IPS-18c (cell line): Measurements from ENCODE around the gene MIA2.

ENCODE experiments used
- H3K4me3 ChIP-seq: 2 replicates; pipeline ENCODE4 v1.7.0; 2013; ENCODE audit warnings: low read depth, mild to moderate bottlenecking, low read length, moderate library complexity; ENCODE audit not compliant: insufficient read depth
- H3K9me3 ChIP-seq: one replicate; pipeline ENCODE4 v1.6.1; 2013; ENCODE audit warnings: mild to moderate bottlenecking, low read length, moderate library complexity; ENCODE audit not compliant: control insufficient read depth, insufficient read depth

The MIA2 gene

GRCh38 chr14:39433452-39433813, 199.7 kb downstream of the MIA2 start:
- peak overlapping the region; percentile 75; the same call in 1 of the 2 replicates for H3K4me3 ChIP-seq
- no peaks in the 10 kb centered on the region for H3K9me3 ChIP-seq

GRCh38 chr14:39434401-39434800, 200.7 kb downstream of the MIA2 start:
- H3K4me3 ChIP-seq: no peak overlapping the region

GRCh38 chr14:39435241-39435640, 201.5 kb downstream of the MIA2 start:
- Histone ChIP-seq H3K4me3 (no peak overlapping the region), H3K9me3 (no peaks in the 10 kb centered on the region)

More at GRCh38 chr14:39434401-39434800, 200.7 kb downstream of the MIA2 start:
- no peaks in the 10 kb centered on the region for H3K9me3 ChIP-seq
